ENCODE data around the gene ABCA9. TPM values are rescaled to one million over a fixed set of nuclear protein-coding genes. Genes with fewer than 3 reads are reported as not detected.
A peak's percentile ranks its signal among the peaks of the same experiment; 100 is the strongest.
"Not testable (repeated sequence)": the region's sequence is repeated elsewhere in the genome, so short reads cannot be mapped to it uniquely, and the experiment has no call there.

Gene ABCA9
- total and polyA plus RNA-seq, 2 experiments from 2014 or later: 0.24 to 0.65 TPM

GRCh38 chr17:68972119-68972704 lies 88.5 kb downstream of the ABCA9 start:
- H3K27me3 ChIP-seq (replicated peaks; ENCODE audit: insufficient read depth): no peaks in the 10 kb centered on the region
- no peak overlapping the region for H3K9ac ChIP-seq
- H3K4me3 ChIP-seq: no peak overlapping the region
- no peaks in the 10 kb centered on the region for H3K9me3 ChIP-seq (ENCODE audit: low read depth)
- H3K79me2 ChIP-seq (ENCODE audit: insufficient read depth): no peaks in the 10 kb centered on the region
- WGBS, 2 experiments (ENCODE audit: low coverage in 1 of 2, low lambda C conversion rate in 2 of 2, missing lambda C conversion rate in 2 of 2): 40 to 43% methylated on average over 4 of the region's 4 CpGs
- no peak overlapping the region for H3K27ac ChIP-seq
- H2AFZ ChIP-seq: no peak overlapping the region
- no peaks in the 10 kb centered on the region for H3K9me2 ChIP-seq (ENCODE audit: insufficient read depth)
- DNase-seq: peak; percentile 68
- in situ Hi-C loops (cut with MboI): loop anchor here (5.0 kb wide), 2 partner anchors 195 to 270 kb away; no protein-coding TSS in a partner anchor
- H3K4me2 ChIP-seq (ENCODE audit: unreplicated experiment): no peak overlapping the region
- no peaks in the 10 kb centered on the region for H3K4me1 ChIP-seq (ENCODE audit: insufficient read depth)
- no peaks in the 10 kb centered on the region for H4K20me1 ChIP-seq (ENCODE audit: insufficient read depth)
- TF ChIP-seq EZH2phosphoT487 (IDR thresholded peaks at IDR 0.05; ENCODE audit: insufficient read depth, low read depth) (no peak), EZH2 (IDR thresholded peaks at IDR 0.05; ENCODE audit: insufficient read depth, poor library complexity, severe bottlenecking) (no peak)
- no peaks in the 10 kb centered on the region for H3K36me3 ChIP-seq (ENCODE audit: low read depth)
- no peaks in the 10 kb centered on the region for H3F3A ChIP-seq (ENCODE audit: insufficient read depth)

- Histone ChIP-seq H4K20me1 (ENCODE audit: insufficient read depth) (no peaks in the 10 kb centered on the region), H3K9me2 (ENCODE audit: insufficient read depth) (no peaks in the 10 kb centered on the region), H3K27me3 (replicated peaks; ENCODE audit: insufficient read depth) (no peaks in the 10 kb centered on the region), H3K4me3 (no peak overlapping the region), H3K4me2 (ENCODE audit: unreplicated experiment) (no peak overlapping the region), H2AFZ (no peak overlapping the region), H3K9ac (no peak overlapping the region), H3K36me3 (ENCODE audit: low read depth) (no peaks in the 10 kb centered on the region), H3K79me2 (ENCODE audit: insufficient read depth) (no peaks in the 10 kb centered on the region), H3K4me1 (ENCODE audit: insufficient read depth) (no peaks in the 10 kb centered on the region), H3K9me3 (ENCODE audit: low read depth) (no peaks in the 10 kb centered on the region), H3K27ac (no peak overlapping the region), H3F3A (ENCODE audit: insufficient read depth) (no peaks in the 10 kb centered on the region)
- DNase-seq: no peak
- TF ChIP-seq EZH2phosphoT487 (IDR thresholded peaks at IDR 0.05; ENCODE audit: insufficient read depth, low read depth) (no peak), EZH2 (IDR thresholded peaks at IDR 0.05; ENCODE audit: insufficient read depth, poor library complexity, severe bottlenecking) (no peak)
- 92 to 95% methylated on average over 5 of the region's 5 CpGs for WGBS, 2 experiments (ENCODE audit: low coverage in 1 of 2, low lambda C conversion rate in 2 of 2, missing lambda C conversion rate in 2 of 2)
- in situ Hi-C loops (cut with MboI): no loop called here
Observed at GRCh38 chr17:68969101-68969500, 91.6 kb downstream of the ABCA9 start.

DNA sequence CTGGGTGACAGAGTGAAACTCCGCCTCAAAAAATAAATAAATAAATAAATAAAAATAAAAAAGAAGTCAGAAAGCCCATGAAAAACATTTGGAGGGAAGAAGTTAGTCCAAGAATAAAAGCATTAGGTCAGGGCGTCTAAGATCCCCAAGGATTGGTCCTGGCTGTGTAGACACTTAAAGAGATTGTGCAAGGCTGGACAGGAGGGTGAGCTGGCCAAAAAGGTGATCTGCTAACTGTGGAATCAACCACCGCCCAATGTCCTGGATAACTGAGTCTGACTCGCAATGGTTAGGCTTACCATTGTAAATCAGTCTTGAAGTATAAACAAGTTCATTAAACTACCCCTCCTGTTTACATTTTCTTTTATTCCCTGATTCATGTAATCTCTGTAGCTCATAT lies 96.8 kb downstream of the ABCA9 start:
- H3K4me2 ChIP-seq (ENCODE audit: unreplicated experiment): no peak overlapping the region
- peak; percentile 36 for DNase-seq
- H3K9me2 ChIP-seq (ENCODE audit: insufficient read depth): no peaks in the 10 kb centered on the region
- H3K36me3 ChIP-seq (ENCODE audit: low read depth): no peaks in the 10 kb centered on the region
- WGBS, 2 experiments (ENCODE audit: low coverage in 1 of 2, low lambda C conversion rate in 2 of 2, missing lambda C conversion rate in 2 of 2): 83 to 87% methylated on average over 4 of the region's 4 CpGs
- H3K9ac ChIP-seq: no peak overlapping the region
- H3K4me1 ChIP-seq (ENCODE audit: insufficient read depth): no peaks in the 10 kb centered on the region
- no peak overlapping the region for H2AFZ ChIP-seq
- H3K27me3 ChIP-seq (replicated peaks; ENCODE audit: insufficient read depth): no peaks in the 10 kb centered on the region
- no peaks in the 10 kb centered on the region for H3F3A ChIP-seq (ENCODE audit: insufficient read depth)
- no peak overlapping the region for H3K27ac ChIP-seq
- no peaks in the 10 kb centered on the region for H3K79me2 ChIP-seq (ENCODE audit: insufficient read depth)
- no peaks in the 10 kb centered on the region for H3K9me3 ChIP-seq (ENCODE audit: low read depth)
- H4K20me1 ChIP-seq (ENCODE audit: insufficient read depth): no peaks in the 10 kb centered on the region
- TF ChIP-seq EZH2phosphoT487 (IDR thresholded peaks at IDR 0.05; ENCODE audit: insufficient read depth, low read depth) (no peak), EZH2 (IDR thresholded peaks at IDR 0.05; ENCODE audit: insufficient read depth, poor library complexity, severe bottlenecking) (no peak)
- H3K4me3 ChIP-seq: no peak overlapping the region
- in situ Hi-C loops (cut with MboI): no loop called here

- TF ChIP-seq EZH2 (IDR thresholded peaks at IDR 0.05; ENCODE audit: insufficient read depth, poor library complexity, severe bottlenecking): no peak
- TF ChIP-seq EZH2phosphoT487 (IDR thresholded peaks at IDR 0.05; ENCODE audit: insufficient read depth, low read depth): no peak
- no peaks in the 10 kb centered on the region for H3K4me1 ChIP-seq (ENCODE audit: insufficient read depth)
- no peaks in the 10 kb centered on the region for H3K9me2 ChIP-seq (ENCODE audit: insufficient read depth)
- no peak overlapping the region for H3K27ac ChIP-seq
- 16 to 19% methylated on average over 9 of the region's 9 CpGs for WGBS, 2 experiments (ENCODE audit: low coverage in 1 of 2, low lambda C conversion rate in 2 of 2, missing lambda C conversion rate in 2 of 2)
- peak overlapping the region; percentile 60; the same call in 1 of the 2 replicates for H2AFZ ChIP-seq
- no peak overlapping the region for H3K9ac ChIP-seq
- no peaks in the 10 kb centered on the region for H3K9me3 ChIP-seq (ENCODE audit: low read depth)
- no peak overlapping the region for H3K4me3 ChIP-seq
- no peaks in the 10 kb centered on the region for H3K27me3 ChIP-seq (replicated peaks; ENCODE audit: insufficient read depth)
- in situ Hi-C loops (cut with MboI): no loop called here
- H3K79me2 ChIP-seq (ENCODE audit: insufficient read depth): no peaks in the 10 kb centered on the region
- H4K20me1 ChIP-seq (ENCODE audit: insufficient read depth): no peaks in the 10 kb centered on the region
- no peaks in the 10 kb centered on the region for H3F3A ChIP-seq (ENCODE audit: insufficient read depth)
- no peaks in the 10 kb centered on the region for H3K36me3 ChIP-seq (ENCODE audit: low read depth)
- DNase-seq: peak; percentile 10
- no peak overlapping the region for H3K4me2 ChIP-seq (ENCODE audit: unreplicated experiment)
Observed at GRCh38 chr17:68961214-68961882, 99.4 kb downstream of the ABCA9 start.

DNA sequence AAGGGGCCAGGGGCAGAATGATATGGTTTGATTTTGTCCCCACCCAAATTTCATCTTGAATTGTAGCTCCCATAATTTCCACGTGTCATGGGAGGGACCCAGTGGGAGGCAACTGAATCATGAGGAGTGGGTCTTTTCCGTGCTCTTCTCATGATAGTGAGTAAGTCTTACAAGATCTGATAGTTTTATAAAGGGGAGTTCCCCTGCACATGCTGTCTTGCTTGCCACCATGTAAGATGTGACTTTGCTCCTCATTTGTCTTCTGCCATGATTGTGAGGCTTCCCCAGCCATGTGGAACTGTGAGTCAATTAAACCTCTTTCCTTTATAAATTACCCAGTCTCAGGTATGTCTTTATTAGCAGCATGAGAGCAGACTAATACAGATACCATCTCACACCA lies 101.6 kb downstream of the ABCA9 start:
- in situ Hi-C loops (cut with MboI); DNase-seq; H3K9me3 ChIP-seq (ENCODE audit: low read depth); H3K4me3 ChIP-seq; H3K36me3 ChIP-seq (ENCODE audit: low read depth); H2AFZ ChIP-seq; H4K20me1 ChIP-seq (ENCODE audit: insufficient read depth); H3K27me3 ChIP-seq (replicated peaks; ENCODE audit: insufficient read depth); H3K9me2 ChIP-seq (ENCODE audit: insufficient read depth); H3K9ac ChIP-seq; H3K79me2 ChIP-seq (ENCODE audit: insufficient read depth); H3K4me2 ChIP-seq (ENCODE audit: unreplicated experiment); H3F3A ChIP-seq (ENCODE audit: insufficient read depth); H3K27ac ChIP-seq: not testable (repeated sequence)
- H3K4me1 ChIP-seq (ENCODE audit: insufficient read depth): peaks cover 19% of the 10 kb centered on the region
- 88 to 94% methylated on average over 2 of the region's 2 CpGs for WGBS, 2 experiments (ENCODE audit: low coverage in 1 of 2, low lambda C conversion rate in 2 of 2, missing lambda C conversion rate in 2 of 2)

Data from GM23248 (cell line).